Fibroblast of villous mesenchyme (primary cell): ENCODE measurements around the gene IRGM. TPM values are rescaled to one million over a fixed set of nuclear protein-coding genes. Genes with fewer than 3 reads are reported as not detected.
"Not testable (repeated sequence)": the region's sequence is repeated elsewhere in the genome, so short reads cannot be mapped to it uniquely, and the experiment has no call there.

ENCODE experiments used
- DNase-seq: peaks from one replicate; pipeline ENCODE4 v3.0.0-alpha.2; 2010; ENCODE audit warnings: low read depth
- H3K4me3 ChIP-seq: 2 replicates; pipeline ENCODE4 v1.5.1; 2011; ENCODE audit warnings: low read depth, mild to moderate bottlenecking, low read length
- CTCF ChIP-seq: IDR thresholded peaks from 2 replicates; pipeline ENCODE4 v1.5.1; 2012; ENCODE audit warnings: low read depth, mild to moderate bottlenecking, low read length; ENCODE audit not compliant: insufficient read depth
- total RNA-seq: library from RNA; depleted of rRNA; stranded (reverse); fragments of >200 nt; gene quantifications from 2 replicates; pipeline ENCODE4 v1.2.3, GENCODE V29; 2012

Gene IRGM
- 0.32 TPM in 1 of 2 replicates, not detected in the other for total RNA-seq

GRCh38 chr5:150846308-150846653 is at the start of gene IRGM:
TSS of gene IRGM (plus strand) at chr5:150846521. CDS start at chr5:150848124, 1,603 bp downstream.
- DNase-seq, H3K4me3 ChIP-seq: not testable (repeated sequence)

GRCh38 chr5:150797384-150797783 is 48.9 kb upstream of the IRGM start:
- no peak for DNase-seq
- TF ChIP-seq CTCF: no peak
- no peak overlapping the region for H3K4me3 ChIP-seq

- TF ChIP-seq CTCF: peak; percentile 60
- DNase-seq: peak; percentile 83
- H3K4me3 ChIP-seq: peak overlapping the region; percentile 26
Observed at GRCh38 chr5:150801117-150801927, 45.0 kb upstream of the IRGM start.

- no peak for TF ChIP-seq CTCF
- H3K4me3 ChIP-seq: no peak overlapping the region
- no peak for DNase-seq
Observed at GRCh38 chr5:150804388-150804787, 41.9 kb upstream of the IRGM start.

- no peak for TF ChIP-seq CTCF
- H3K4me3 ChIP-seq: no peak overlapping the region
- DNase-seq: no peak
Observed at GRCh38 chr5:150809363-150809762, 37.0 kb upstream of the IRGM start.

GRCh38 chr5:150815010-150815409 is 31.3 kb upstream of the IRGM start:
- no peak for TF ChIP-seq CTCF
- H3K4me3 ChIP-seq: no peak overlapping the region
- DNase-seq: no peak

- H3K4me3 ChIP-seq: no peak overlapping the region
- DNase-seq: no peak
- no peak for TF ChIP-seq CTCF
Observed at GRCh38 chr5:150816946-150817345, 29.4 kb upstream of the IRGM start.
